NCI-H146 treated with DMSO at 0.1 percent for 48 hours (cell line): ENCODE measurements around the gene GPR132.

Experiments
- DNase-seq: peaks from one replicate; lab custom pipeline; 2025; ENCODE audit not compliant: unreplicated experiment; lab: John Stamatoyannopoulos, UW

GPR132 gene

DNA sequence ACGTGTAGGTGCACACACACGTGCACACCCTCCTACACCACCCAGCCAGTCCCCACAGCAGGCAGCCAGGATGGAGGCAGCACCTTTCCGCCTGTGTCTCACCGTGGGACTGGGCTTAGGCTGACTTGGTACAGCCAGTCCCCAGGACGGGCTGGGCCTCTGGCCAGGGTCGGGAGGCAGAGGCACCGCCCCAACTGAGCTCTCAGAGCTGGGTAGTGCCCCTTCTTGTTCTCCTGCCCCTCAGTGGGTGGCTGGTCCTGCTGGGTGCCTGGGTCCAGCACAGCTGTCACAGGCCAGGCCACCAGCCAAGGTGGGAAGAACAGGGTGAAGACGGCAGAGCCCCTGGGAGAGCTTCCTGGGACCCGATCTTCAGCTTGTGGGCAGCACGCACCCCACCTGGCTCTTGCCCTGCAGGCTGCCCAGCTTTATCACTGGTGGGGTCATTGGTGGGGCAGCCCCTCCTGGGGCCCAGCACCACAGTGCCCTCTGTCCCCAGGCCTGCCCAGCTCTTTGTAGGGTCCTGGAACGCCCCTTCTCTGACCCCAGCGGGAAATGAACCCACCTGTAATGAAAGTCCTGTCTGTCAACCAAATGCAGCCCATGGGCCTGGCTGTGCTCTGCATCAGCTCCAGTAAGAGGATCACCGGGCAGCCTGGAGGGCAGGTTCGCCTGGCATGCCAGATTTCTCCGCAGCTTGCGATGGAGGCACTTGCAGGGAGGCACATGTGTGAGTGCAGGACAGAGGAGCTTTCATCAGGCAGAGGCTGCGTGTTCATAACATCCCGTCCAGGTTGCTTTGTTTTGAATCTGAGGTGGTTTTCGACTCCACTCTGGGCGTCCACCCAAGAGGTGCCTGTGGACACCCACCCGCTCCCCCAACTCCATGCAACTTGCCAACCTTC lies 59.0 kb downstream of the GPR132 start:
- no peak for DNase-seq

DNA sequence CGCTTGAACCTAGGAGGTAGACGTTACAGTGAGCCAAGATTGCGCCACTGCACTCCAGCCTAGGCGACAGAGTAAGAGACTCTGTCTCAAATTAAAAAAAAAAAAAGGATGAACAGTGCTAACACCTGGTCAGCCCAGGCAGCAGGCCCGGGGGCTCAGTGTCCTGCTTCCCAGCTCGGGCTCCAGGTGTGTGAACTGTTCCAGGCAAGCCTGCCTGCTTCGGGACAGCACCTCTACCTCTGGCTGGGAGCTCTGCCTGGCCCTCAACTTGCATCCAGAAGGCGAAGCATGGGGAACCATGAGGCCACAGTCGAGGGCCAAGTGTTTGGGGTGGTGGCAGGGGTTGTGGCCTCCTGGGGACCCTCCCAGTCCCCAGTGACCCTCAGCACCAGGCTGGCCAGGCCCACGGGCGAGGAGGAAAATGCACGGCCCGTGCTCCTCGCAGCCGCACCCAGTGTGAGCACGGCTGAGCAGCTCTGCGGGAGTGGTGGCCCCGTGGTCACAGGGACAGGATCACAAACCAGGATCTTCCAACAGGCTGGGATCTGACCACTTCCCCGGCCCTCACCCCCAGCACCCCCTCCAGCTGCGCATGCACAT lies 59.8 kb downstream of the GPR132 start:
- no peak for DNase-seq
